ENCODE measurements around the gene GPR146.
"Not testable (repeated sequence)": the region's sequence is repeated elsewhere in the genome, so short reads cannot be mapped to it uniquely, and the experiment has no call there.

GPR146 gene

GRCh38 chr7:1062296-1063294 lies 18.2 kb downstream of the GPR146 start:
- no peak overlapping the region for H3K27ac ChIP-seq (ENCODE audit: low read depth, low read length)
- H3K36me3 ChIP-seq (ENCODE audit: control insufficient read depth, insufficient read depth, low read length) = no peaks in the 10 kb centered on the region
- peaks cover 3% of the 10 kb centered on the region for H3K27me3 ChIP-seq (ENCODE audit: control insufficient read depth, insufficient read depth, low read length)
- H3K9ac ChIP-seq (ENCODE audit: low read length) = no peak overlapping the region
- H3K4me3 ChIP-seq (ENCODE audit: low read length) = no peak overlapping the region
- no peaks in the 10 kb centered on the region for H3K4me1 ChIP-seq (ENCODE audit: control insufficient read depth, insufficient read depth, low read length)

- Histone ChIP-seq H3K27ac (ENCODE audit: low read depth, low read length) (no peak overlapping the region), H3K27me3 (ENCODE audit: control insufficient read depth, insufficient read depth, low read length) (peaks cover 3% of the 10 kb centered on the region), H3K4me3 (ENCODE audit: low read length) (no peak overlapping the region), H3K4me1 (ENCODE audit: control insufficient read depth, insufficient read depth, low read length) (no peaks in the 10 kb centered on the region), H3K36me3 (ENCODE audit: control insufficient read depth, insufficient read depth, low read length) (no peaks in the 10 kb centered on the region), H3K9ac (ENCODE audit: low read length) (no peak overlapping the region)
Measured at GRCh38 chr7:1063361-1063760, 19.0 kb downstream of the GPR146 start.

GRCh38 chr7:1064581-1064980 lies 20.2 kb downstream of the GPR146 start:
- H3K27me3 ChIP-seq (ENCODE audit: control insufficient read depth, insufficient read depth, low read length) = peaks cover 3% of the 10 kb centered on the region
- no peak overlapping the region for H3K27ac ChIP-seq (ENCODE audit: low read depth, low read length)

GRCh38 chr7:1065263-1065584 lies 20.9 kb downstream of the GPR146 start:
- H3K27me3 ChIP-seq (ENCODE audit: control insufficient read depth, insufficient read depth, low read length) = peaks cover 2% of the 10 kb centered on the region
- no peak overlapping the region for H3K9ac ChIP-seq (ENCODE audit: low read length)
- no peak overlapping the region for H3K27ac ChIP-seq (ENCODE audit: low read depth, low read length)
- H3K4me1 ChIP-seq (ENCODE audit: control insufficient read depth, insufficient read depth, low read length) = no peaks in the 10 kb centered on the region
- H3K4me3 ChIP-seq (ENCODE audit: low read length) = peak overlapping the region; percentile 56
- no peaks in the 10 kb centered on the region for H3K36me3 ChIP-seq (ENCODE audit: control insufficient read depth, insufficient read depth, low read length)

More at GRCh38 chr7:1064581-1064980, 20.2 kb downstream of the GPR146 start:
- Histone ChIP-seq H3K9ac (ENCODE audit: low read length) (no peak overlapping the region), H3K4me3 (ENCODE audit: low read length) (no peak overlapping the region), H3K36me3 (ENCODE audit: control insufficient read depth, insufficient read depth, low read length) (no peaks in the 10 kb centered on the region), H3K4me1 (ENCODE audit: control insufficient read depth, insufficient read depth, low read length) (no peaks in the 10 kb centered on the region)

GRCh38 chr7:1065585-1066241 lies 21.4 kb downstream of the GPR146 start:
- H3K4me1 ChIP-seq (ENCODE audit: control insufficient read depth, insufficient read depth, low read length) = no peaks in the 10 kb centered on the region
- no peaks in the 10 kb centered on the region for H3K27me3 ChIP-seq (ENCODE audit: control insufficient read depth, insufficient read depth, low read length)
- peak overlapping the region; percentile 56 for H3K4me3 ChIP-seq (ENCODE audit: low read length)
- no peak overlapping the region for H3K9ac ChIP-seq (ENCODE audit: low read length)
- no peak overlapping the region for H3K27ac ChIP-seq (ENCODE audit: low read depth, low read length)
- no peaks in the 10 kb centered on the region for H3K36me3 ChIP-seq (ENCODE audit: control insufficient read depth, insufficient read depth, low read length)

- H3K9ac ChIP-seq (ENCODE audit: low read length) = no peak overlapping the region
- no peaks in the 10 kb centered on the region for H3K4me1 ChIP-seq (ENCODE audit: control insufficient read depth, insufficient read depth, low read length)
- no peaks in the 10 kb centered on the region for H3K27me3 ChIP-seq (ENCODE audit: control insufficient read depth, insufficient read depth, low read length)
- H3K4me3 ChIP-seq (ENCODE audit: low read length) = no peak overlapping the region
- H3K36me3 ChIP-seq (ENCODE audit: control insufficient read depth, insufficient read depth, low read length) = no peaks in the 10 kb centered on the region
- no peak overlapping the region for H3K27ac ChIP-seq (ENCODE audit: low read depth, low read length)
Measured at GRCh38 chr7:1066242-1066588, 21.9 kb downstream of the GPR146 start.

GRCh38 chr7:1068013-1068412 lies 23.7 kb downstream of the GPR146 start:
- H3K36me3 ChIP-seq (ENCODE audit: control insufficient read depth, insufficient read depth, low read length) = no peaks in the 10 kb centered on the region
- no peaks in the 10 kb centered on the region for H3K4me1 ChIP-seq (ENCODE audit: control insufficient read depth, insufficient read depth, low read length)
- no peak overlapping the region for H3K9ac ChIP-seq (ENCODE audit: low read length)
- H3K27me3 ChIP-seq (ENCODE audit: control insufficient read depth, insufficient read depth, low read length) = no peaks in the 10 kb centered on the region
- no peak overlapping the region for H3K4me3 ChIP-seq (ENCODE audit: low read length)
- H3K27ac ChIP-seq (ENCODE audit: low read depth, low read length) = no peak overlapping the region

GRCh38 chr7:1068619-1069018 lies 24.3 kb downstream of the GPR146 start:
- no peaks in the 10 kb centered on the region for H3K36me3 ChIP-seq (ENCODE audit: control insufficient read depth, insufficient read depth, low read length)
- H3K9ac ChIP-seq (ENCODE audit: low read length) = no peak overlapping the region
- no peak overlapping the region for H3K27ac ChIP-seq (ENCODE audit: low read depth, low read length)
- H3K4me3 ChIP-seq (ENCODE audit: low read length) = no peak overlapping the region
- no peaks in the 10 kb centered on the region for H3K27me3 ChIP-seq (ENCODE audit: control insufficient read depth, insufficient read depth, low read length)
- H3K4me1 ChIP-seq (ENCODE audit: control insufficient read depth, insufficient read depth, low read length) = no peaks in the 10 kb centered on the region

GRCh38 chr7:1070544-1071011 lies 26.2 kb downstream of the GPR146 start:
- Histone ChIP-seq H3K4me3 (ENCODE audit: low read length) (no peak overlapping the region), H3K9ac (ENCODE audit: low read length) (no peak overlapping the region)

GRCh38 chr7:1071731-1072254 lies 27.4 kb downstream of the GPR146 start:
- Histone ChIP-seq H3K27ac (ENCODE audit: low read depth, low read length) (no peak overlapping the region), H3K36me3 (ENCODE audit: control insufficient read depth, insufficient read depth, low read length) (no peaks in the 10 kb centered on the region), H3K4me1 (ENCODE audit: control insufficient read depth, insufficient read depth, low read length) (no peaks in the 10 kb centered on the region), H3K9ac (ENCODE audit: low read length) (no peak overlapping the region), H3K4me3 (ENCODE audit: low read length) (no peak overlapping the region), H3K27me3 (ENCODE audit: control insufficient read depth, insufficient read depth, low read length) (no peaks in the 10 kb centered on the region)

More at GRCh38 chr7:1070544-1071011, 26.2 kb downstream of the GPR146 start:
- Histone ChIP-seq H3K4me1 (ENCODE audit: control insufficient read depth, insufficient read depth, low read length) (no peaks in the 10 kb centered on the region), H3K36me3 (ENCODE audit: control insufficient read depth, insufficient read depth, low read length) (no peaks in the 10 kb centered on the region), H3K27me3 (ENCODE audit: control insufficient read depth, insufficient read depth, low read length) (no peaks in the 10 kb centered on the region), H3K27ac (ENCODE audit: low read depth, low read length) (no peak overlapping the region)

- H3K4me3 ChIP-seq (ENCODE audit: low read length) = peak overlapping the region; percentile 24
- no peaks in the 10 kb centered on the region for H3K4me1 ChIP-seq (ENCODE audit: control insufficient read depth, insufficient read depth, low read length)
- H3K27ac ChIP-seq (ENCODE audit: low read depth, low read length) = peak overlapping the region; percentile 24
- no peaks in the 10 kb centered on the region for H3K36me3 ChIP-seq (ENCODE audit: control insufficient read depth, insufficient read depth, low read length)
- no peaks in the 10 kb centered on the region for H3K27me3 ChIP-seq (ENCODE audit: control insufficient read depth, insufficient read depth, low read length)
- H3K9ac ChIP-seq (ENCODE audit: low read length) = no peak overlapping the region
Measured at GRCh38 chr7:1073142-1073977, 29.0 kb downstream of the GPR146 start.

- not testable (repeated sequence) for H3K9ac ChIP-seq (ENCODE audit: low read length); H3K4me1 ChIP-seq (ENCODE audit: control insufficient read depth, insufficient read depth, low read length); H3K4me3 ChIP-seq (ENCODE audit: low read length); H3K36me3 ChIP-seq (ENCODE audit: control insufficient read depth, insufficient read depth, low read length); H3K27me3 ChIP-seq (ENCODE audit: control insufficient read depth, insufficient read depth, low read length); H3K27ac ChIP-seq (ENCODE audit: low read depth, low read length)
Measured at GRCh38 chr7:1074018-1074417, 29.7 kb downstream of the GPR146 start.
